Fibroblast of peridontal ligament (primary cell): ENCODE data around the gene TMEM207.

Experiments
- DNase-seq: peaks from one replicate; pipeline ENCODE4 v3.0.0-alpha.2; 2010; ENCODE audit errors: extremely low read depth

The TMEM207 gene

GRCh38 chr3:190385731-190386688 lies 63.7 kb downstream of the TMEM207 start:
- peak; percentile 99 for DNase-seq

GRCh38 chr3:190384309-190384756 lies 65.4 kb downstream of the TMEM207 start:
- peak; percentile 64 for DNase-seq

GRCh38 chr3:190382082-190382481 lies 67.6 kb downstream of the TMEM207 start:
- DNase-seq = peak; percentile 93

GRCh38 chr3:190381441-190381840 lies 68.3 kb downstream of the TMEM207 start:
- peak; percentile 53 for DNase-seq

GRCh38 chr3:190380184-190380583 lies 69.5 kb downstream of the TMEM207 start:
- no peak for DNase-seq
